SK-N-SH (cell line): ENCODE data around the gene PPP1CA. TPM values are rescaled to one million over a fixed set of nuclear protein-coding genes. Genes with fewer than 3 reads are reported as not detected.

ENCODE experiments used
- CTCF ChIA-PET: fragments of 300-600, 350-600 bp; formaldehyde crosslinking; extraction: SDS; loops from one replicate; lab custom pipeline; 2021; lab: Yijun Ruan, JAX
- POLR2A ChIA-PET: fragments of 350-600 bp; sonication (Branson Sonifier 250); formaldehyde crosslinking; extraction: SDS; loops from one replicate; lab custom pipeline; 2020; ENCODE audit warnings: antibody characterized with exemption, inconsistent platforms; lab: Yijun Ruan, JAX
- DNase-seq: peaks from one replicate; pipeline ENCODE4 v3.0.0; 2012
- H2AFZ ChIP-seq: fragments of 200-600 bp; sonication (generic); 2 replicates; pipeline ENCODE4 v1.8.1; 2016; ENCODE audit warnings: antibody characterized with exemption, mild to moderate bottlenecking, low read depth
- H3F3A ChIP-seq: fragments of 200-600 bp; sonication (generic); replicated peaks from 2 replicates; pipeline ENCODE3; 2016; ENCODE audit warnings: antibody characterized with exemption, mild to moderate bottlenecking; ENCODE audit not compliant: insufficient read depth
- H3K27ac ChIP-seq, 2 experiments: fragments of 200-500 bp in 1 of 2; fragments of 200-600 bp in 1 of 2; sonication (Bioruptor generic) in 1 of 2; sonication (generic), shearing (Covaris generic) in 1 of 2; 2 replicates each; pipeline versions ENCODE4 v1.5.1 to v1.6.1; 2014 to 2016; ENCODE audit warnings: low read depth in 2 of 2, inconsistent platforms in 1 of 2, low read length in 1 of 2, mild to moderate bottlenecking in 1 of 2, mixed read lengths in 1 of 2
- H3K27me3 ChIP-seq: fragments of 200-600 bp; sonication (generic), shearing (Covaris generic); 2 replicates; pipeline ENCODE4 v1.6.1; 2016; ENCODE audit warnings: mixed run types; ENCODE audit not compliant: insufficient read depth
- H3K36me3 ChIP-seq, 2 experiments: fragments of 200-500 bp in 1 of 2; fragments of 200-600 bp in 1 of 2; sonication (Bioruptor generic) in 1 of 2; sonication (generic) in 1 of 2; replicated peaks in 1 of 2; 2 replicates each; pipeline versions ENCODE3 to v1.5.1; 2014 to 2016; ENCODE audit warnings: low read length in 1 of 2, mild to moderate bottlenecking in 1 of 2; ENCODE audit not compliant: insufficient read depth in 2 of 2, control insufficient read depth in 1 of 2
- H3K4me1 ChIP-seq, 2 experiments: fragments of 200-500 bp in 1 of 2; fragments of 200-600 bp in 1 of 2; sonication (Bioruptor generic) in 1 of 2; sonication (generic), shearing (Covaris generic) in 1 of 2; 2 replicates each; pipeline versions ENCODE4 v1.5.1 to v1.6.1; 2014 to 2016; ENCODE audit warnings: low read depth in 1 of 2, low read length in 1 of 2, mixed run types in 1 of 2; ENCODE audit not compliant: insufficient read depth in 2 of 2, control insufficient read depth in 1 of 2
- H3K4me2 ChIP-seq: fragments of 200-600 bp; sonication (generic), shearing (Covaris generic); 2 replicates; pipeline ENCODE4 v1.6.1; 2017; ENCODE audit warnings: mixed run types
- H3K4me3 ChIP-seq, 2 experiments: fragments of 200-500 bp in 1 of 2; fragments of 200-600 bp in 1 of 2; sonication (Bioruptor generic) in 1 of 2; sonication (generic), shearing (Covaris generic) in 1 of 2; 2 replicates each; pipeline versions ENCODE4 v1.5.1 to v1.8.1; 2014 to 2016; ENCODE audit warnings: low read depth in 2 of 2, inconsistent platforms in 1 of 2, low read length in 1 of 2, mild to moderate bottlenecking in 1 of 2, mixed read lengths in 1 of 2, moderate library complexity in 1 of 2
- H3K79me2 ChIP-seq: fragments of 200-600 bp; sonication (generic); 2 replicates; pipeline ENCODE4 v1.8.1; 2017; ENCODE audit warnings: mild to moderate bottlenecking; ENCODE audit not compliant: insufficient read depth
- H3K9ac ChIP-seq: fragments of 200-600 bp; sonication (generic); 2 replicates; pipeline ENCODE4 v1.6.1; 2017; ENCODE audit warnings: mixed run types
- H3K9me2 ChIP-seq: fragments of 200-600 bp; sonication (generic); 2 replicates; pipeline ENCODE4 v1.6.1; 2017; ENCODE audit warnings: mixed run types
- H3K9me3 ChIP-seq: fragments of 200-600 bp; sonication (generic); 2 replicates; pipeline ENCODE4 v1.6.1; 2017; ENCODE audit warnings: mixed run types, mild to moderate bottlenecking, moderate library complexity
- H4K20me1 ChIP-seq: fragments of 200-600 bp; sonication (generic); 2 replicates; pipeline ENCODE4 v1.6.1; 2017; ENCODE audit warnings: mild to moderate bottlenecking, mixed run types; ENCODE audit not compliant: insufficient read depth
- CHD2 ChIP-seq: fragments of 150-350 bp; IDR thresholded peaks from 2 replicates; pipeline ENCODE4 v1.6.1; 2018; ENCODE audit warnings: low read length; ENCODE audit not compliant: partially characterized antibody
- EZH2phosphoT487 ChIP-seq: fragments of 200-600 bp; sonication (generic); IDR thresholded peaks from 2 replicates; pipeline ENCODE4 v1.6.1; 2017; ENCODE audit warnings: low read depth, mixed run types, mild to moderate bottlenecking, antibody characterized with exemption, moderate library complexity, borderline replicate concordance
- FOSL2 ChIP-seq: IDR thresholded peaks from 2 replicates; pipeline ENCODE4 v1.4.0; 2012; ENCODE audit warnings: low read depth, mild to moderate bottlenecking, moderate library complexity, borderline replicate concordance
- GABPA ChIP-seq: IDR thresholded peaks from 2 replicates; pipeline ENCODE4 v1.4.0; 2012; ENCODE audit warnings: low read depth, mild to moderate bottlenecking
- JUND ChIP-seq: IDR thresholded peaks from 2 replicates; pipeline ENCODE4 v1.4.0; 2012
- MAX ChIP-seq: IDR thresholded peaks from 2 replicates; pipeline ENCODE4 v1.4.0; 2012; ENCODE audit warnings: low read depth
- MEF2A ChIP-seq: IDR thresholded peaks from 2 replicates; pipeline ENCODE4 v1.4.0; 2012; ENCODE audit warnings: low read depth, borderline replicate concordance
- NRF1 ChIP-seq: IDR thresholded peaks from 2 replicates; pipeline ENCODE4 v1.6.1; 2012; ENCODE audit warnings: low read depth, mild to moderate bottlenecking, low read length
- POLR2AphosphoS5 ChIP-seq: IDR thresholded peaks from 2 replicates; pipeline ENCODE4 v1.6.1; 2012; ENCODE audit warnings: low read depth, low read length
- RAD21 ChIP-seq: IDR thresholded peaks from 2 replicates; pipeline ENCODE4 v1.6.1; 2012; ENCODE audit warnings: mild to moderate bottlenecking, low read length
- RCOR1 ChIP-seq: fragments of 150-350 bp; IDR thresholded peaks from 2 replicates; pipeline ENCODE4 v1.6.1; 2017; ENCODE audit warnings: antibody characterized with exemption, low read length
- RFX5 ChIP-seq: IDR thresholded peaks from 2 replicates; pipeline ENCODE4 v1.6.1; 2012; ENCODE audit warnings: mild to moderate bottlenecking, improper control_type of control experiment, low read length
- SIN3A ChIP-seq: IDR thresholded peaks from 2 replicates; pipeline ENCODE4 v1.6.1; 2012; ENCODE audit warnings: low read depth, mild to moderate bottlenecking, low read length, moderate library complexity, borderline replicate concordance
- SMC3 ChIP-seq: IDR thresholded peaks from 2 replicates; pipeline ENCODE4 v1.6.1; 2012; ENCODE audit warnings: low read depth, low read length, improper control_type of control experiment
- TEAD4 ChIP-seq: IDR thresholded peaks from 2 replicates; pipeline ENCODE4 v1.4.0; 2012; ENCODE audit warnings: mild to moderate bottlenecking, borderline replicate concordance; ENCODE audit not compliant: insufficient read depth
- USF1 ChIP-seq: IDR thresholded peaks from 2 replicates; pipeline ENCODE4 v1.4.0; 2012; ENCODE audit warnings: low read depth, borderline replicate concordance
- YY1 ChIP-seq: IDR thresholded peaks from 2 replicates; pipeline ENCODE4 v1.4.0; 2012; ENCODE audit warnings: low read depth, mild to moderate bottlenecking
- WGBS: methylation state at CpG from one replicate; pipeline ENCODE4 v1.1.6; 2017; ENCODE audit warnings: low lambda C conversion rate; 5-methylcytosine and 5-hydroxymethylcytosine counted together
- polyA plus RNA-seq, 3 experiments: library from polyadenylated mRNA; depleted of rRNA; stranded (reverse); fragments of >200 nt; gene quantifications; 2 replicates each; pipeline ENCODE4 v1.2.3, GENCODE V29; 2012
- TF ChIP-seq, protein P1 (sequence below): fragments of 150-350 bp; IDR thresholded peaks from 2 replicates; pipeline ENCODE4 v1.6.1; 2016; ENCODE audit warnings: mild to moderate bottlenecking, low read depth, low read length
- TF ChIP-seq, protein P2 (sequence below): IDR thresholded peaks from 2 replicates; pipeline ENCODE4; 2012

Gene PPP1CA
- polyA plus RNA-seq, 1 of the 3 experiments (the other 2 are of a cell fraction), result 261 TPM

- Histone ChIP-seq H3K79me2 (peaks cover 28% of the 10 kb centered on the region), H3K27ac (no peak overlapping the region), H3K27me3 (no peaks in the 10 kb centered on the region), H3K9me2 (no peaks in the 10 kb centered on the region), H3K4me2 (no peak overlapping the region), H4K20me1 (no peaks in the 10 kb centered on the region), H3F3A (no peaks in the 10 kb centered on the region), H3K36me3 (peaks cover 3 to 31% of the 10 kb centered on the region in 2 experiments), H3K4me1 (peaks cover 3 to 10% of the 10 kb centered on the region in 2 experiments; a peak in 1 of 4 replicates), H2AFZ (no peak overlapping the region), H3K9me3 (no peaks in the 10 kb centered on the region), H3K9ac (no peak overlapping the region), H3K4me3 (no peak overlapping the region)
- TF ChIP-seq RAD21 (no peak), CHD2 (no peak), SMC3 (no peak), EZH2phosphoT487 (no peak)
- TF ChIP-seq, protein P1, sequence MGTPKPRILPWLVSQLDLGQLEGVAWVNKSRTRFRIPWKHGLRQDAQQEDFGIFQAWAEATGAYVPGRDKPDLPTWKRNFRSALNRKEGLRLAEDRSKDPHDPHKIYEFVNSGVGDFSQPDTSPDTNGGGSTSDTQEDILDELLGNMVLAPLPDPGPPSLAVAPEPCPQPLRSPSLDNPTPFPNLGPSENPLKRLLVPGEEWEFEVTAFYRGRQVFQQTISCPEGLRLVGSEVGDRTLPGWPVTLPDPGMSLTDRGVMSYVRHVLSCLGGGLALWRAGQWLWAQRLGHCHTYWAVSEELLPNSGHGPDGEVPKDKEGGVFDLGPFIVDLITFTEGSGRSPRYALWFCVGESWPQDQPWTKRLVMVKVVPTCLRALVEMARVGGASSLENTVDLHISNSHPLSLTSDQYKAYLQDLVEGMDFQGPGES, result no peak
- WGBS, result 94% methylated on average over 23 of the region's 24 CpGs
- POLR2A ChIA-PET, result interaction anchor here (0.6 to 1.1 kb wide), 2 partner anchors 10 to 13 kb away, joined by 3 read pairs; no protein-coding TSS in a partner anchor
- CTCF ChIA-PET, result interaction anchor here (1.0 to 1.3 kb wide), 2 partner anchors 37 to 49 kb away, joined by 3 to 4 read pairs; no protein-coding TSS in a partner anchor
- DNase-seq, result no peak
These were observed 29.9 kb upstream of the PPP1CA start for GRCh38 chr11:67431346-67432249.

- H3K4me3 ChIP-seq, result no peak overlapping the region
- H3K27ac ChIP-seq, result no peak overlapping the region
- H2AFZ ChIP-seq, result no peak overlapping the region
- peak overlapping the region; percentile 99 for H3K4me2 ChIP-seq
- H3F3A ChIP-seq, result no peaks in the 10 kb centered on the region
- no peaks in the 10 kb centered on the region for H3K9me2 ChIP-seq
- ChIA-PET POLR2A (interaction anchor here (1.8 kb wide), 1 partner anchor 8 kb away, joined by 4 read pairs; no protein-coding TSS in a partner anchor), CTCF (interaction anchor here (0.8 kb wide), 1 partner anchor 16 kb away, joined by 3 read pairs; no protein-coding TSS in a partner anchor)
- 92% methylated on average over 11 of the region's 11 CpGs for WGBS
- no peak overlapping the region for H3K9ac ChIP-seq
- H3K27me3 ChIP-seq, result no peaks in the 10 kb centered on the region
- peaks cover 28% of the 10 kb centered on the region for H3K79me2 ChIP-seq
- H4K20me1 ChIP-seq, result no peaks in the 10 kb centered on the region
- H3K4me1 ChIP-seq, result peaks cover 3 to 10% of the 10 kb centered on the region in 2 experiments; a peak in 1 of 4 replicates
- H3K9me3 ChIP-seq, result no peaks in the 10 kb centered on the region
- no peak for TF ChIP-seq SIN3A
- no peak for TF ChIP-seq JUND
- TF ChIP-seq POLR2AphosphoS5, result no peak
- TF ChIP-seq FOSL2, result no peak
- TF ChIP-seq, protein P2, sequence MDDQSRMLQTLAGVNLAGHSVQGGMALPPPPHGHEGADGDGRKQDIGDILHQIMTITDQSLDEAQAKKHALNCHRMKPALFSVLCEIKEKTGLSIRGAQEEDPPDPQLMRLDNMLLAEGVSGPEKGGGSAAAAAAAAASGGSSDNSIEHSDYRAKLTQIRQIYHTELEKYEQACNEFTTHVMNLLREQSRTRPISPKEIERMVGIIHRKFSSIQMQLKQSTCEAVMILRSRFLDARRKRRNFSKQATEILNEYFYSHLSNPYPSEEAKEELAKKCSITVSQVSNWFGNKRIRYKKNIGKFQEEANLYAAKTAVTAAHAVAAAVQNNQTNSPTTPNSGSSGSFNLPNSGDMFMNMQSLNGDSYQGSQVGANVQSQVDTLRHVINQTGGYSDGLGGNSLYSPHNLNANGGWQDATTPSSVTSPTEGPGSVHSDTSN, result no peak
- TF ChIP-seq NRF1, result no peak
- no peak for TF ChIP-seq MEF2A
- TF ChIP-seq MAX, result no peak
- TF ChIP-seq RFX5, result no peak
- no peak for TF ChIP-seq TEAD4
- no peak for TF ChIP-seq RCOR1
- TF ChIP-seq USF1, result no peak
- TF ChIP-seq SMC3, result no peak
- no peak for TF ChIP-seq YY1
- TF ChIP-seq GABPA, result no peak
- TF ChIP-seq, all 33 proteins: peak for 0
- peaks cover 3 to 29% of the 10 kb centered on the region in 2 experiments for H3K36me3 ChIP-seq
- no peak for DNase-seq
These were observed 28.1 kb upstream of the PPP1CA start for GRCh38 chr11:67429722-67430121.
